ENCODE data around the gene SHISA6. TPM values are rescaled to one million over a fixed set of nuclear protein-coding genes. Genes with fewer than 3 reads are reported as not detected.

SHISA6 gene
- total RNA-seq, 1 experiment from 2014 or later, result 2.9 TPM

DNA sequence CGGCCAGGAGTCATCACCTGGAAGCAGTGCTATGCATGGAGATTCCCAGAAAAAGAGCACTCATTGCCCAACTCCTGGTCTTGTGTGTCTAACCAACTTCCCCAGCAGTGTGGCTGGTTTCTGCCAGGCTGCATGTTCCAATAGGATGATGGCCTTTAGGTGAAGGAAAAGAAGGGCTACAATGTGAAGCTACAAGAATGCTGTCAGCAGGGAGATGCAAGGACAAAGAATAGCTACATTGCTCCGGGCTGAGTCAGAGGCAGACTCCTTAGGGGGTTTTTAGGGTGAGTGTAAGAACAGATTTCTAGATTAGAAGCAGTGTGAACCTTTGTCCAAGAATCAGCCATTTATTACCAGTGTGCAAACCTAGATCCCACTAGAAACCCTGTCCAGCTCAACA, 294.2 kb downstream of the SHISA6 start:
- Histone ChIP-seq H2BK15ac (ENCODE audit: low read depth, low read length) (no peak overlapping the region), H2BK12ac (ENCODE audit: insufficient read length, low read depth, low read length) (no peak overlapping the region), H3K79me1 (ENCODE audit: insufficient read depth, low read depth, low read length, poor library complexity, severe bottlenecking) (no peaks in the 10 kb centered on the region), H2BK20ac (ENCODE audit: low read depth, low read length, poor library complexity, severe bottlenecking) (no peak overlapping the region), H3K4me1 (ENCODE audit: insufficient read depth, low read length) (peaks cover 4% of the 10 kb centered on the region; the same call in 1 of the 2 replicates), H3K27me3 (ENCODE audit: insufficient read depth, low read length) (no peaks in the 10 kb centered on the region), H2BK120ac (ENCODE audit: low read depth, low read length, poor library complexity, severe bottlenecking) (no peak overlapping the region), H3K23ac (ENCODE audit: insufficient read length, low read depth, low read length) (no peak overlapping the region), H2AK5ac (ENCODE audit: insufficient read length, low read length) (no peak overlapping the region), H4K5ac (ENCODE audit: insufficient read length, low read depth, low read length) (no peak overlapping the region), H3K79me2 (ENCODE audit: insufficient read depth, low read length) (no peaks in the 10 kb centered on the region), H3K23me2 (ENCODE audit: insufficient read length, low read depth, low read length, poor library complexity, severe bottlenecking) (no peaks in the 10 kb centered on the region), H3T11ph (ENCODE audit: low read length) (no peak overlapping the region), H3K9me3 (ENCODE audit: control insufficient read depth, low read depth, low read length) (no peaks in the 10 kb centered on the region), H2BK5ac (ENCODE audit: insufficient read length, low read length) (no peak overlapping the region), H2AFZ (ENCODE audit: low read length) (no peak overlapping the region), H3K9ac (ENCODE audit: extremely low read depth, insufficient read length, low read length) (no peak overlapping the region), H3K18ac (ENCODE audit: insufficient read length, low read depth, low read length) (no peak overlapping the region), H4K20me1 (ENCODE audit: control insufficient read depth, insufficient read depth, insufficient read length) (no peaks in the 10 kb centered on the region), H3K56ac (ENCODE audit: insufficient read length, low read depth, low read length) (no peak overlapping the region), H3K14ac (ENCODE audit: insufficient read depth, low read length) (peak overlapping the region; percentile 50; the same call in 1 of the 2 replicates), H3K27ac (ENCODE audit: insufficient read length, low read depth, low read length) (no peak overlapping the region), H3K4me2 (ENCODE audit: insufficient read depth, insufficient read length, low read length) (no peak overlapping the region), H4K8ac (replicated peaks; ENCODE audit: insufficient read length, low read depth, low read length) (no peak overlapping the region), H4K91ac (ENCODE audit: insufficient read length, low read depth, low read length) (no peak overlapping the region), H3K4ac (ENCODE audit: low read depth, low read length) (no peak overlapping the region)
- no CpG with 5 or more reads among the region's 2 CpGs for WGBS (ENCODE audit: extremely low coverage, insufficient read length, low lambda C conversion rate)
- Mint-ChIP-seq H3K4me1 (peaks cover 26 to 30% of the 10 kb centered on the region in 2 experiments), H3K27me3 (ENCODE audit: low read depth) (no peaks in the 10 kb centered on the region), H3K36me3 (ENCODE audit: insufficient read depth in 1 of 3, low read depth in 3 of 3) (no peaks in the 10 kb centered on the region; a peak in 1 of 7 replicates), H3K4me3 (no peak overlapping the region), H3K9me3 (no peaks in the 10 kb centered on the region; a peak in 1 of 5 replicates), H3K27ac (0 out of 7 replicates have a peak overlapping the region, but pooled peaks of 1 of the 3 experiments have one; percentile 47)
- TF ChIP-seq, protein P1, sequence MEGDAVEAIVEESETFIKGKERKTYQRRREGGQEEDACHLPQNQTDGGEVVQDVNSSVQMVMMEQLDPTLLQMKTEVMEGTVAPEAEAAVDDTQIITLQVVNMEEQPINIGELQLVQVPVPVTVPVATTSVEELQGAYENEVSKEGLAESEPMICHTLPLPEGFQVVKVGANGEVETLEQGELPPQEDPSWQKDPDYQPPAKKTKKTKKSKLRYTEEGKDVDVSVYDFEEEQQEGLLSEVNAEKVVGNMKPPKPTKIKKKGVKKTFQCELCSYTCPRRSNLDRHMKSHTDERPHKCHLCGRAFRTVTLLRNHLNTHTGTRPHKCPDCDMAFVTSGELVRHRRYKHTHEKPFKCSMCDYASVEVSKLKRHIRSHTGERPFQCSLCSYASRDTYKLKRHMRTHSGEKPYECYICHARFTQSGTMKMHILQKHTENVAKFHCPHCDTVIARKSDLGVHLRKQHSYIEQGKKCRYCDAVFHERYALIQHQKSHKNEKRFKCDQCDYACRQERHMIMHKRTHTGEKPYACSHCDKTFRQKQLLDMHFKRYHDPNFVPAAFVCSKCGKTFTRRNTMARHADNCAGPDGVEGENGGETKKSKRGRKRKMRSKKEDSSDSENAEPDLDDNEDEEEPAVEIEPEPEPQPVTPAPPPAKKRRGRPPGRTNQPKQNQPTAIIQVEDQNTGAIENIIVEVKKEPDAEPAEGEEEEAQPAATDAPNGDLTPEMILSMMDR (conservative IDR thresholded peaks at IDR 0.05), result no peak
- DNase-seq, result no peak
